ENCODE results near the gene KIAA1671.

DNA sequence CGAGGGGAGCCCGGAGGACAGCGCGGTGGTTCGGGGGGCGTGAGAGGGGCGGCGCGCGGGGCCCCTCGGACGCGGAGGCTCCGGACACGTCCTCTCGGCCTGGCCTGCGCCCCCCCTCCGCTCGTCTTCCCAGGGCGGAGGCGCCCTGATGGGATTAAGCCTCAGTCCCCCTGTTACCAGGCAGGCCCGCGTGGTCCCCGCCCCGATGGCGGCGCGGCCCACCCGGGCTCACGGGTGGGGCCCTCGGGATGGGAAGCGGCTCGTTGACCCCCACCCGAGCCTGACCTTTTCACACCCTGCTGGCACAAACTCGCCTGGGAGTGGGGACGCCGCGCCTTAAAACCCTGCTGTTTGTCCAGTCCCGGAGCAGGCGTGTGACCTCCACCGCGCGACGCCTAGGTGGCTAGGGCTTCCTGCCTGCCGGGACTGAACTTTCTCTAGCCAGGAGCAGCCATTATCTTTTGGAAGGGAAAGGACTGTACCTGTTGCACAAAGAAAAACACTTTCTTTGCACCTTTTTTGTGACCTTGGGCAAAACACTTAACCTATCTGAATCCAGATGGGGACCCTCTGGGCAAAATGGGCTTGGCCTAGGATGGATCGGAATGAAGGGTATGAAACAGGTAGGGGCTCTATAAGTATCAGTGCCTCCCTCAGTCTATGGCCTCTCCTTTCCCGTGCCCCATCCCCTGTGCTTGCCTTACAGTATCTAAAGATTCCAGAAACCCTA lies 1.0 kb downstream of the KIAA1671 start:
- TF ChIP-seq, protein P1, sequence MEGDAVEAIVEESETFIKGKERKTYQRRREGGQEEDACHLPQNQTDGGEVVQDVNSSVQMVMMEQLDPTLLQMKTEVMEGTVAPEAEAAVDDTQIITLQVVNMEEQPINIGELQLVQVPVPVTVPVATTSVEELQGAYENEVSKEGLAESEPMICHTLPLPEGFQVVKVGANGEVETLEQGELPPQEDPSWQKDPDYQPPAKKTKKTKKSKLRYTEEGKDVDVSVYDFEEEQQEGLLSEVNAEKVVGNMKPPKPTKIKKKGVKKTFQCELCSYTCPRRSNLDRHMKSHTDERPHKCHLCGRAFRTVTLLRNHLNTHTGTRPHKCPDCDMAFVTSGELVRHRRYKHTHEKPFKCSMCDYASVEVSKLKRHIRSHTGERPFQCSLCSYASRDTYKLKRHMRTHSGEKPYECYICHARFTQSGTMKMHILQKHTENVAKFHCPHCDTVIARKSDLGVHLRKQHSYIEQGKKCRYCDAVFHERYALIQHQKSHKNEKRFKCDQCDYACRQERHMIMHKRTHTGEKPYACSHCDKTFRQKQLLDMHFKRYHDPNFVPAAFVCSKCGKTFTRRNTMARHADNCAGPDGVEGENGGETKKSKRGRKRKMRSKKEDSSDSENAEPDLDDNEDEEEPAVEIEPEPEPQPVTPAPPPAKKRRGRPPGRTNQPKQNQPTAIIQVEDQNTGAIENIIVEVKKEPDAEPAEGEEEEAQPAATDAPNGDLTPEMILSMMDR (IDR thresholded peaks at IDR 0.05; ENCODE audit: low read length) = no peak
- no peak for TF ChIP-seq EZH2 (IDR thresholded peaks at IDR 0.05; ENCODE audit: borderline replicate concordance, low read length)
